ENCODE results near the gene MAP1S.
"Not testable (repeated sequence)": the region's sequence is repeated elsewhere in the genome, so short reads cannot be mapped to it uniquely, and the experiment has no call there.

MAP1S gene

GRCh38 chr19:17778968-17779929 is 60.0 kb downstream of the MAP1S start:
- TF ChIP-seq, protein P1, sequence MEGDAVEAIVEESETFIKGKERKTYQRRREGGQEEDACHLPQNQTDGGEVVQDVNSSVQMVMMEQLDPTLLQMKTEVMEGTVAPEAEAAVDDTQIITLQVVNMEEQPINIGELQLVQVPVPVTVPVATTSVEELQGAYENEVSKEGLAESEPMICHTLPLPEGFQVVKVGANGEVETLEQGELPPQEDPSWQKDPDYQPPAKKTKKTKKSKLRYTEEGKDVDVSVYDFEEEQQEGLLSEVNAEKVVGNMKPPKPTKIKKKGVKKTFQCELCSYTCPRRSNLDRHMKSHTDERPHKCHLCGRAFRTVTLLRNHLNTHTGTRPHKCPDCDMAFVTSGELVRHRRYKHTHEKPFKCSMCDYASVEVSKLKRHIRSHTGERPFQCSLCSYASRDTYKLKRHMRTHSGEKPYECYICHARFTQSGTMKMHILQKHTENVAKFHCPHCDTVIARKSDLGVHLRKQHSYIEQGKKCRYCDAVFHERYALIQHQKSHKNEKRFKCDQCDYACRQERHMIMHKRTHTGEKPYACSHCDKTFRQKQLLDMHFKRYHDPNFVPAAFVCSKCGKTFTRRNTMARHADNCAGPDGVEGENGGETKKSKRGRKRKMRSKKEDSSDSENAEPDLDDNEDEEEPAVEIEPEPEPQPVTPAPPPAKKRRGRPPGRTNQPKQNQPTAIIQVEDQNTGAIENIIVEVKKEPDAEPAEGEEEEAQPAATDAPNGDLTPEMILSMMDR (conservative IDR thresholded peaks at IDR 0.05; ENCODE audit: control insufficient read depth, insufficient read depth, low read depth, low read length): no peak
- H3K4me3 ChIP-seq (ENCODE audit: control insufficient read depth, low read depth, low read length): no peak overlapping the region
- peak; percentile 46 for DNase-seq (ENCODE audit: low read depth)

GRCh38 chr19:17780781-17781180 is 61.5 kb downstream of the MAP1S start:
- TF ChIP-seq, protein P1 (conservative IDR thresholded peaks at IDR 0.05; ENCODE audit: control insufficient read depth, insufficient read depth, low read depth, low read length): no peak
- DNase-seq (ENCODE audit: low read depth): no peak

DNA sequence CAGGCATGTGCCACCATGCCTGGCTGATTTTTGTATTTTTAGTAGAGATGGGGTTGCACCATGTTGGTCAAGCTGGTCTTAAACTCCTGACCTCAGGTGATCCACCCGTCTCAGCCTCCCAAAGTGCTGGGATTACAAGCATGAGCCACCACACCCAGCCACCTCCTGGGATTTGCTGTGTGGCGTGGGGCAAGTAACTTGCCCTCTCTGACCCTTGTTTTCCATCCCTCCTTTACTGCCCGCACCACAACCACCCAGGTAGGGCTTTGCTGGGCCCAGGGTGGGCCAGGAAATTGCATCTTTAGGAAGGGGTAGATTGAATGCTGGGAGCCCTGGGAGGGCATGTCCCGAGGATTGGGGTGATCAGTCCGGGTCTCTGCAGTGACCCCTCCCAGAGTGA is 64.4 kb downstream of the MAP1S start:
- not testable (repeated sequence) for DNase-seq (ENCODE audit: low read depth); H3K4me3 ChIP-seq (ENCODE audit: control insufficient read depth, low read depth, low read length)

More at GRCh38 chr19:17780781-17781180, 61.5 kb downstream of the MAP1S start:
- no peak overlapping the region for H3K4me3 ChIP-seq (ENCODE audit: control insufficient read depth, low read depth, low read length)
